ENCODE results near the gene DLX1.

GRCh38 chr2:172105471-172106107 lies 20.3 kb downstream of the DLX1 start:
- TF ChIP-seq ZNF362 (tag by site-specific recombination; IDR thresholded peaks at IDR 0.05) (no peak), CTCF (tag by site-specific recombination; IDR thresholded peaks at IDR 0.05) (no peak), ZNF558 (tag by site-specific recombination; IDR thresholded peaks at IDR 0.05) (no peak), ZNF146 (tag by site-specific recombination; IDR thresholded peaks at IDR 0.05) (no peak), KLF10 (tag by site-specific recombination; IDR thresholded peaks at IDR 0.05) (no peak), ZNF274 (IDR thresholded peaks at IDR 0.05; ENCODE audit: low read length) (no peak), ZNF274 (tag by site-specific recombination; IDR thresholded peaks at IDR 0.05; ENCODE audit: borderline replicate concordance) (no peak), ZBTB44 (tag by site-specific recombination; IDR thresholded peaks at IDR 0.05) (no peak), ZNF707 (tag by site-specific recombination; IDR thresholded peaks at IDR 0.05) (no peak), ZNF19 (tag by site-specific recombination; IDR thresholded peaks at IDR 0.05; ENCODE audit: low read depth) (no peak)
- TF ChIP-seq, protein P1, sequence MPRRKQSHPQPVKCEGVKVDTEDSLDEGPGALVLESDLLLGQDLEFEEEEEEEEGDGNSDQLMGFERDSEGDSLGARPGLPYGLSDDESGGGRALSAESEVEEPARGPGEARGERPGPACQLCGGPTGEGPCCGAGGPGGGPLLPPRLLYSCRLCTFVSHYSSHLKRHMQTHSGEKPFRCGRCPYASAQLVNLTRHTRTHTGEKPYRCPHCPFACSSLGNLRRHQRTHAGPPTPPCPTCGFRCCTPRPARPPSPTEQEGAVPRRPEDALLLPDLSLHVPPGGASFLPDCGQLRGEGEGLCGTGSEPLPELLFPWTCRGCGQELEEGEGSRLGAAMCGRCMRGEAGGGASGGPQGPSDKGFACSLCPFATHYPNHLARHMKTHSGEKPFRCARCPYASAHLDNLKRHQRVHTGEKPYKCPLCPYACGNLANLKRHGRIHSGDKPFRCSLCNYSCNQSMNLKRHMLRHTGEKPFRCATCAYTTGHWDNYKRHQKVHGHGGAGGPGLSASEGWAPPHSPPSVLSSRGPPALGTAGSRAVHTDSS (tag by site-specific recombination; IDR thresholded peaks at IDR 0.05): no peak
- TF ChIP-seq, protein P2, sequence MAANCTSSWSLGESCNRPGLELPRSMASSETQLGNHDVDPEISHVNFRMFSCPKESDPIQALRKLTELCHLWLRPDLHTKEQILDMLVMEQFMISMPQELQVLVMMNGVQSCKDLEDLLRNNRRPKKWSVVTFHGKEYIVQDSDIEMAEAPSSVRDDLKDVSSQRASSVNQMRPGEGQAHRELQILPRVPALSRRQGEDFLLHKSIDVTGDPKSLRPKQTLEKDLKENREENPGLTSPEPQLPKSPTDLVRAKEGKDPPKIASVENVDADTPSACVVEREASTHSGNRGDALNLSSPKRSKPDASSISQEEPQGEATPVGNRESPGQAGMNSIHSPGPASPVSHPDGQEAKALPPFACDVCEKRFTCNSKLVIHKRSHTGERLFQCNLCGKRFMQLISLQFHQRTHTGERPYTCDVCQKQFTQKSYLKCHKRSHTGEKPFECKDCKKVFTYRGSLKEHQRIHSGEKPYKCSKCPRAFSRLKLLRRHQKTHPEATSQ (tag by site-specific recombination; IDR thresholded peaks at IDR 0.05): no peak
- TF ChIP-seq, protein P3, sequence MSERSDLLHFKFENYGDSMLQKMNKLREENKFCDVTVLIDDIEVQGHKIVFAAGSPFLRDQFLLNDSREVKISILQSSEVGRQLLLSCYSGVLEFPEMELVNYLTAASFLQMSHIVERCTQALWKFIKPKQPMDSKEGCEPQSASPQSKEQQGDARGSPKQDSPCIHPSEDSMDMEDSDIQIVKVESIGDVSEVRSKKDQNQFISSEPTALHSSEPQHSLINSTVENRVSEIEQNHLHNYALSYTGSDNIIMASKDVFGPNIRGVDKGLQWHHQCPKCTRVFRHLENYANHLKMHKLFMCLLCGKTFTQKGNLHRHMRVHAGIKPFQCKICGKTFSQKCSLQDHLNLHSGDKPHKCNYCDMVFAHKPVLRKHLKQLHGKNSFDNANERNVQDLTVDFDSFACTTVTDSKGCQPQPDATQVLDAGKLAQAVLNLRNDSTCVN (tag by site-specific recombination; optimal IDR thresholded peaks at IDR 0.05): no peak
